ENCODE measurements around the gene TMEM245. TPM values are rescaled to one million over a fixed set of nuclear protein-coding genes. Genes with fewer than 3 reads are reported as not detected.

Gene TMEM245
- total RNA-seq, 1 experiment from 2014 or later: 54.0 TPM

- H3K4me1 ChIP-seq (ENCODE audit: control insufficient read depth, insufficient read depth, low read length): no peaks in the 10 kb centered on the region
- H3K4me3 ChIP-seq (ENCODE audit: low read depth in 2 of 2, low read length in 2 of 2): no peak overlapping the region
- H3K27me3 ChIP-seq (ENCODE audit: control insufficient read depth, insufficient read depth, low read length): no peaks in the 10 kb centered on the region
- ChIA-PET POLR2A (no interaction called here), CTCF (no interaction called here)
- H3K9me3 ChIP-seq (ENCODE audit: control insufficient read depth, insufficient read depth, low read depth, low read length): no peaks in the 10 kb centered on the region
- H3K27ac ChIP-seq (ENCODE audit: low read length): no peak overlapping the region
- in situ Hi-C loops (cut with HindIII; ENCODE audit: low pct_unique_long_range_greater_than_20kb, low sequenced_read_pairs): no loop called here
- BruUV-seq (replicated peaks): no TSS peak
- ATAC-seq: no peak
- no peak for DNase-seq (ENCODE audit: low read depth, low spot score)
- no peaks in the 10 kb centered on the region; the same call in 1 of the 2 replicates for H3K36me3 ChIP-seq (ENCODE audit: control insufficient read depth, insufficient read depth, low read length)
- intact Hi-C loops (cut with micrococcal nuclease; ENCODE audit: unreplicated experiment): no loop called here
- TF ChIP-seq TCF7L2 (IDR thresholded peaks at IDR 0.05; ENCODE audit: low read depth, low read length): no peak
- no peak for TF ChIP-seq CTCF (IDR thresholded peaks at IDR 0.05)
- TF ChIP-seq POLR2AphosphoS5 (IDR thresholded peaks at IDR 0.05; ENCODE audit: low read depth, low read length): no peak
- no peak for TF ChIP-seq REST (IDR thresholded peaks at IDR 0.05; ENCODE audit: insufficient read depth in 1 of 2, low read depth in 2 of 2, low read length in 1 of 2)
- TF ChIP-seq SIN3A (IDR thresholded peaks at IDR 0.05; ENCODE audit: borderline replicate concordance, insufficient read depth, low read depth, low read length): no peak
Measured at GRCh38 chr9:108994695-108995094, 125.1 kb downstream of the TMEM245 start.

- no peaks in the 10 kb centered on the region for H3K27me3 ChIP-seq (ENCODE audit: control insufficient read depth, insufficient read depth, low read length)
- ATAC-seq (no peak), DNase-seq (ENCODE audit: low read depth, low spot score) (no peak)
- no peaks in the 10 kb centered on the region for H3K4me1 ChIP-seq (ENCODE audit: control insufficient read depth, insufficient read depth, low read length)
- H3K36me3 ChIP-seq (ENCODE audit: control insufficient read depth, insufficient read depth, low read length): peaks cover 2% of the 10 kb centered on the region; the same call in 1 of the 2 replicates
- H3K9me3 ChIP-seq (ENCODE audit: control insufficient read depth, insufficient read depth, low read depth, low read length): no peaks in the 10 kb centered on the region
- TF ChIP-seq POLR2AphosphoS5 (IDR thresholded peaks at IDR 0.05; ENCODE audit: low read depth, low read length) (no peak), SIN3A (IDR thresholded peaks at IDR 0.05; ENCODE audit: borderline replicate concordance, insufficient read depth, low read depth, low read length) (no peak), REST (IDR thresholded peaks at IDR 0.05; ENCODE audit: insufficient read depth in 1 of 2, low read depth in 2 of 2, low read length in 1 of 2) (no peak), CTCF (IDR thresholded peaks at IDR 0.05) (no peak), TCF7L2 (IDR thresholded peaks at IDR 0.05; ENCODE audit: low read depth, low read length) (no peak)
- H3K4me3 ChIP-seq (ENCODE audit: low read depth in 2 of 2, low read length in 2 of 2): no peak overlapping the region
- no TSS peak for BruUV-seq (replicated peaks)
- ChIA-PET CTCF (no interaction called here), POLR2A (no interaction called here)
- intact Hi-C loops (cut with micrococcal nuclease; ENCODE audit: unreplicated experiment): no loop called here
- in situ Hi-C loops (cut with HindIII; ENCODE audit: low pct_unique_long_range_greater_than_20kb, low sequenced_read_pairs): no loop called here
- H3K27ac ChIP-seq (ENCODE audit: low read length): no peak overlapping the region
Measured at GRCh38 chr9:108991479-108991878, 128.3 kb downstream of the TMEM245 start.

Data from Panc1 (cell line).